Neural progenitor cell (in vitro differentiated cells): ENCODE results near the gene MEN1. TPM values are rescaled to one million over a fixed set of nuclear protein-coding genes. Genes with fewer than 3 reads are reported as not detected.

Source experiments
- DNase-seq: peaks from one replicate; pipeline ENCODE4 v3.0.0-alpha.2; 2016; ENCODE audit warnings: low spot score
- H2AFZ ChIP-seq: fragments of 200-600 bp; sonication (generic); replicated peaks from 2 replicates; pipeline ENCODE4 v1.6.1; 2016; ENCODE audit warnings: antibody characterized with exemption
- H3F3A ChIP-seq: fragments of 200-600 bp; sonication (generic); 2 replicates; pipeline ENCODE4 v1.6.1; 2016; ENCODE audit warnings: antibody characterized with exemption, low read depth
- H3K27ac ChIP-seq: fragments of 200-600 bp; sonication (generic); 2 replicates; pipeline ENCODE4 v1.5.1; 2016; ENCODE audit warnings: mild to moderate bottlenecking
- H3K27me3 ChIP-seq: fragments of 200-600 bp; sonication (generic); 2 replicates; pipeline ENCODE4 v1.6.1; 2016; ENCODE audit warnings: mild to moderate bottlenecking, moderate library complexity
- H3K36me3 ChIP-seq: fragments of 200-600 bp; sonication (generic); 2 replicates; pipeline ENCODE4 v1.5.1; 2016
- H3K4me1 ChIP-seq: fragments of 200-600 bp; sonication (generic); 2 replicates; pipeline ENCODE4 v1.6.1; 2016; ENCODE audit warnings: mixed run types
- H3K4me2 ChIP-seq: fragments of 200-600 bp; sonication (generic); 2 replicates; pipeline ENCODE4 v1.6.1; 2016
- H3K4me3 ChIP-seq: fragments of 200-600 bp; sonication (generic); 2 replicates; pipeline ENCODE4 v1.5.1; 2016
- H3K79me2 ChIP-seq: fragments of 200-600 bp; sonication (generic); 2 replicates; pipeline ENCODE4 v1.6.1; 2016; ENCODE audit warnings: low read depth
- H3K9ac ChIP-seq: fragments of 200-600 bp; sonication (generic); 2 replicates; pipeline ENCODE4 v1.6.1; 2016
- H3K9me3 ChIP-seq: fragments of 200-600 bp; sonication (generic); 2 replicates; pipeline ENCODE4 v1.5.1; 2016; ENCODE audit warnings: low read depth
- H4K20me1 ChIP-seq: fragments of 200-600 bp; sonication (generic); 2 replicates; pipeline ENCODE4 v1.6.1; 2016; ENCODE audit warnings: low read depth
- H3K27ac Mint-ChIP-seq: 3 replicates; pipeline ENCODE4 v1.8.0; 2021; ENCODE audit warnings: mixed read lengths
- H3K27me3 Mint-ChIP-seq: 2 replicates; pipeline ENCODE4 v1.8.0; 2022; ENCODE audit warnings: low read depth, mild to moderate bottlenecking, inconsistent platforms, moderate library complexity, mixed read lengths; ENCODE audit not compliant: insufficient read depth
- H3K36me3 Mint-ChIP-seq: 3 replicates; pipeline ENCODE4 v1.8.0; 2021; ENCODE audit warnings: mixed read lengths
- H3K4me1 Mint-ChIP-seq: 3 replicates; pipeline ENCODE4 v1.8.0; 2021; ENCODE audit warnings: mixed read lengths
- H3K4me3 Mint-ChIP-seq: 3 replicates; pipeline ENCODE4 v1.8.0; 2021; ENCODE audit warnings: mild to moderate bottlenecking, moderate library complexity, mixed read lengths
- H3K9me3 Mint-ChIP-seq: 3 replicates; pipeline ENCODE4 v1.8.0; 2020; ENCODE audit warnings: mixed read lengths
- CTCF ChIP-seq: fragments of 200-600 bp; sonication (generic); IDR thresholded peaks from 2 replicates; pipeline ENCODE4 v1.5.1; 2017; ENCODE audit warnings: antibody characterized with exemption, mild to moderate bottlenecking
- EZH2 ChIP-seq: fragments of 200-600 bp; sonication (generic); IDR thresholded peaks from 2 replicates; pipeline ENCODE4 v1.6.1; 2017; ENCODE audit warnings: antibody characterized with exemption, mild to moderate bottlenecking, moderate library complexity
- EZH2phosphoT487 ChIP-seq: fragments of 200-600 bp; sonication (generic); IDR thresholded peaks from 2 replicates; pipeline ENCODE4 v1.6.1; 2017; ENCODE audit warnings: antibody characterized with exemption
- total RNA-seq: library from RNA; depleted of rRNA; stranded (reverse); fragments of >200 nt; gene quantifications from 2 replicates; pipeline ENCODE4 v1.2.3, GENCODE V29; 2015; ENCODE audit warnings: low replicate concordance

The MEN1 gene
- total RNA-seq, 1 donor from 2014 or later, result 11.4 TPM

GRCh38 chr11:64759131-64759721 lies 51.1 kb downstream of the MEN1 start:
- Mint-ChIP-seq H3K9me3 (no peaks in the 10 kb centered on the region), H3K27ac (peak overlapping the region; percentile 88), H3K4me3 (peak overlapping the region; percentile 77), H3K4me1 (peaks cover 55% of the 10 kb centered on the region), H3K36me3 (peaks cover 8% of the 10 kb centered on the region), H3K27me3 (peaks cover 26% of the 10 kb centered on the region)
- no peaks in the 10 kb centered on the region for H3K9me3 ChIP-seq
- peak overlapping the region; percentile 64 for H3K4me2 ChIP-seq
- no peak overlapping the region for H3K27ac ChIP-seq
- peaks cover 43% of the 10 kb centered on the region for H4K20me1 ChIP-seq
- H3K9ac ChIP-seq, result no peak overlapping the region
- H3K4me1 ChIP-seq, result peaks cover 39% of the 10 kb centered on the region
- H3K36me3 ChIP-seq, result no peaks in the 10 kb centered on the region
- H3K27me3 ChIP-seq, result no peaks in the 10 kb centered on the region
- peaks cover 49% of the 10 kb centered on the region for H3F3A ChIP-seq
- no peak overlapping the region for H2AFZ ChIP-seq
- H3K79me2 ChIP-seq, result no peaks in the 10 kb centered on the region
- no peak overlapping the region for H3K4me3 ChIP-seq
- no peak for TF ChIP-seq EZH2phosphoT487
- no peak for TF ChIP-seq EZH2
- no peak for TF ChIP-seq CTCF
- no peak for DNase-seq

GRCh38 chr11:64758330-64759079 lies 51.8 kb downstream of the MEN1 start:
- H3K4me1 ChIP-seq, result peaks cover 32% of the 10 kb centered on the region
- H3K27ac Mint-ChIP-seq, result no peak overlapping the region

GRCh38 chr11:64757549-64758329 lies 52.6 kb downstream of the MEN1 start:
- H3K4me3 ChIP-seq, result no peak overlapping the region
- no peak overlapping the region for H3K27ac ChIP-seq
- no peak for DNase-seq
- no peaks in the 10 kb centered on the region for H3K79me2 ChIP-seq
- peaks cover 44% of the 10 kb centered on the region for H3K4me1 Mint-ChIP-seq
- H3K36me3 ChIP-seq, result no peaks in the 10 kb centered on the region
- H3K9me3 Mint-ChIP-seq, result no peaks in the 10 kb centered on the region
- H4K20me1 ChIP-seq, result peaks cover 28% of the 10 kb centered on the region
- no peak overlapping the region for H3K4me3 Mint-ChIP-seq
- peaks cover 34% of the 10 kb centered on the region for H3F3A ChIP-seq
- no peak overlapping the region for H3K9ac ChIP-seq
- H3K4me2 ChIP-seq, result no peak overlapping the region
- H3K27ac Mint-ChIP-seq, result peak overlapping the region; percentile 57
- peaks cover 7% of the 10 kb centered on the region for H3K36me3 Mint-ChIP-seq
- H3K27me3 Mint-ChIP-seq, result peaks cover 23% of the 10 kb centered on the region
- H3K27me3 ChIP-seq, result no peaks in the 10 kb centered on the region
- H2AFZ ChIP-seq, result no peak overlapping the region
- no peaks in the 10 kb centered on the region for H3K9me3 ChIP-seq
- H3K4me1 ChIP-seq, result peaks cover 24% of the 10 kb centered on the region
- TF ChIP-seq EZH2phosphoT487, result no peak

More at GRCh38 chr11:64758330-64759079, 51.8 kb downstream of the MEN1 start:
- Mint-ChIP-seq H3K36me3 (peaks cover 8% of the 10 kb centered on the region), H3K4me1 (peaks cover 48% of the 10 kb centered on the region), H3K9me3 (no peaks in the 10 kb centered on the region), H3K4me3 (peak overlapping the region; percentile 77), H3K27me3 (peaks cover 26% of the 10 kb centered on the region)
- H3F3A ChIP-seq, result peaks cover 42% of the 10 kb centered on the region
- TF ChIP-seq CTCF (no peak), EZH2phosphoT487 (no peak), EZH2 (no peak)
- no peak overlapping the region for H3K9ac ChIP-seq
- no peaks in the 10 kb centered on the region for H3K9me3 ChIP-seq
- no peak for DNase-seq
- H3K79me2 ChIP-seq, result no peaks in the 10 kb centered on the region
- H3K4me3 ChIP-seq, result no peak overlapping the region
- H3K4me2 ChIP-seq, result no peak overlapping the region
- H4K20me1 ChIP-seq, result peaks cover 36% of the 10 kb centered on the region
- H3K36me3 ChIP-seq, result no peaks in the 10 kb centered on the region
- H2AFZ ChIP-seq, result no peak overlapping the region
- H3K27ac ChIP-seq, result no peak overlapping the region
- H3K27me3 ChIP-seq, result no peaks in the 10 kb centered on the region
